HepG2 (cell line): ENCODE results near the gene NOS1AP. TPM values are rescaled to one million over a fixed set of nuclear protein-coding genes. Genes with fewer than 3 reads are reported as not detected.

Experiments used
- ATRX ChIP-seq: sonication (generic); formaldehyde crosslinking; IDR thresholded peaks from 2 replicates; pipeline ENCODE4 v1.4.0; 2020; ENCODE audit warnings: missing genetic modification reagents, borderline replicate concordance
- GABPB1 ChIP-seq: IDR thresholded peaks from 2 replicates; pipeline ENCODE4 v1.6.1; 2016; ENCODE audit warnings: mild to moderate bottlenecking, missing genetic modification reagents, moderate library complexity, missing compliant biosample characterization
- HDAC2 ChIP-seq: sonication (generic); formaldehyde crosslinking; IDR thresholded peaks from 2 replicates; pipeline ENCODE4 v1.4.0; 2020; ENCODE audit warnings: missing genetic modification reagents
- HMGA1 ChIP-seq: sonication (generic); formaldehyde crosslinking; conservative IDR thresholded peaks from 2 replicates; pipeline ENCODE4 v1.4.0; 2020; ENCODE audit warnings: missing genetic modification reagents
- JUNB ChIP-seq: sonication (generic); formaldehyde crosslinking; IDR thresholded peaks from 2 replicates; pipeline ENCODE4 v1.8.0; 2022; ENCODE audit warnings: missing genetic modification reagents, mild to moderate bottlenecking, borderline replicate concordance
- NBN ChIP-seq: fragments of 450-650 bp; conservative IDR thresholded peaks from 2 replicates; pipeline ENCODE4 v1.6.1; 2017
- NCOR1 ChIP-seq: fragments of 200-600 bp; sonication (generic); IDR thresholded peaks from 2 replicates; pipeline ENCODE4 v1.7.0; 2017; ENCODE audit warnings: antibody characterized with exemption, low read length, borderline replicate concordance
- POLR2AphosphoS2 ChIP-seq: IDR thresholded peaks from 2 replicates; pipeline ENCODE4 v1.6.1; 2011; ENCODE audit warnings: low read depth, low read length, improper control_type of control experiment
- SALL1 ChIP-seq: sonication (generic); formaldehyde crosslinking; IDR thresholded peaks from 2 replicates; pipeline ENCODE4 v1.8.0; 2022; ENCODE audit warnings: mild to moderate bottlenecking, missing genetic modification reagents
- SAP130 ChIP-seq: IDR thresholded peaks from 2 replicates; pipeline ENCODE4 v1.6.1; 2016; ENCODE audit warnings: low read depth
- SNAPC2 ChIP-seq: sonication (generic); formaldehyde crosslinking; IDR thresholded peaks from 2 replicates; pipeline ENCODE4 v1.8.1; 2022; ENCODE audit warnings: mild to moderate bottlenecking, missing genetic modification reagents
- TCF7 ChIP-seq: sonication (generic); IDR thresholded peaks from 2 replicates; pipeline ENCODE4 v1.6.1; 2016; ENCODE audit warnings: antibody characterized with exemption, low read depth
- ZNF232 ChIP-seq: sonication (generic); formaldehyde crosslinking; IDR thresholded peaks from 2 replicates; pipeline ENCODE4 v1.4.0; 2020; ENCODE audit warnings: missing genetic modification reagents, borderline replicate concordance
- ZNF274 ChIP-seq: sonication (generic); formaldehyde crosslinking; IDR thresholded peaks from 2 replicates; pipeline ENCODE4 v1.5.1; 2020; ENCODE audit warnings: mild to moderate bottlenecking, missing genetic modification reagents
- ZNF282 ChIP-seq: fragments of 450-650 bp; IDR thresholded peaks from 2 replicates; pipeline ENCODE4 v1.6.1; 2018; ENCODE audit not compliant: partially characterized antibody
- ZNF552 ChIP-seq: sonication (generic); formaldehyde crosslinking; IDR thresholded peaks from 2 replicates; pipeline ENCODE4 v1.9.0; 2022; ENCODE audit warnings: missing genetic modification reagents, mild to moderate bottlenecking, borderline replicate concordance
- ZNF557 ChIP-seq: sonication (generic); formaldehyde crosslinking; IDR thresholded peaks from 2 replicates; pipeline ENCODE4 v1.4.0; 2020; ENCODE audit warnings: missing genetic modification reagents
- ZSCAN31 ChIP-seq: sonication (generic); formaldehyde crosslinking; IDR thresholded peaks from 2 replicates; pipeline ENCODE4 v1.5.0; 2020; ENCODE audit warnings: low read depth, mild to moderate bottlenecking, missing genetic modification reagents
- polyA plus RNA-seq, 8 experiments: library from polyadenylated mRNA; depleted of rRNA in 3 of 8; stranded (reverse) in 7 of 8; unstranded in 1 of 8; fragments of >200 nt; fragmentation: Illumina TruSeq in 4 of 8; extraction: Trizol in 4 of 8; gene quantifications; 2 replicates each; pipeline versions ENCODE4 v1.2.1 to v1.2.3, GENCODE V29; 2011 to 2016; ENCODE audit warnings: low read depth in 4 of 8, missing spikeins in 1 of 8, mixed read lengths in 1 of 8; ENCODE audit not compliant: insufficient read depth in 1 of 8
- total RNA-seq, 5 experiments: library from RNA; depleted of rRNA; stranded (reverse); fragments of >200 nt; fragmentation: Illumina TruSeq; extraction: Trizol; gene quantifications; 2 replicates each; pipeline ENCODE4 v1.2.3, GENCODE V29; 2016; ENCODE audit warnings: low read depth in 1 of 5
- TF ChIP-seq, protein P1 (sequence below): sonication (generic); formaldehyde crosslinking; IDR thresholded peaks from 2 replicates; pipeline ENCODE4 v1.8.1; 2023; ENCODE audit warnings: missing genetic modification reagents, inconsistent platforms, borderline replicate concordance
- TF ChIP-seq, protein P2 (sequence below): sonication (generic); formaldehyde crosslinking; IDR thresholded peaks from 2 replicates; pipeline ENCODE4 v1.5.0; 2020; ENCODE audit warnings: missing genetic modification reagents
- TF ChIP-seq, protein P3 (sequence below): sonication (generic); formaldehyde crosslinking; IDR thresholded peaks from 2 replicates; pipeline ENCODE4 v1.9.0; 2022; ENCODE audit warnings: low read depth, missing genetic modification reagents
- TF ChIP-seq, protein P4 (sequence below): sonication (generic); formaldehyde crosslinking; IDR thresholded peaks from 2 replicates; pipeline ENCODE4 v1.4.0; 2020; ENCODE audit warnings: missing genetic modification reagents, borderline replicate concordance
- TF ChIP-seq, protein P5 (sequence below): fragments of 450-650 bp; IDR thresholded peaks from 2 replicates; pipeline ENCODE4 v1.6.1; 2017
- TF ChIP-seq, protein P6 (sequence below): sonication (generic); formaldehyde crosslinking; IDR thresholded peaks from 2 replicates; pipeline ENCODE4 v1.9.0; 2021; ENCODE audit warnings: missing genetic modification reagents, borderline replicate concordance

Gene NOS1AP
- total and polyA plus RNA-seq, 2 of the 13 experiments (the other 11 are each of a cell fraction or from before 2014, with no cell fraction given) = 2.0 to 3.3 TPM

DNA sequence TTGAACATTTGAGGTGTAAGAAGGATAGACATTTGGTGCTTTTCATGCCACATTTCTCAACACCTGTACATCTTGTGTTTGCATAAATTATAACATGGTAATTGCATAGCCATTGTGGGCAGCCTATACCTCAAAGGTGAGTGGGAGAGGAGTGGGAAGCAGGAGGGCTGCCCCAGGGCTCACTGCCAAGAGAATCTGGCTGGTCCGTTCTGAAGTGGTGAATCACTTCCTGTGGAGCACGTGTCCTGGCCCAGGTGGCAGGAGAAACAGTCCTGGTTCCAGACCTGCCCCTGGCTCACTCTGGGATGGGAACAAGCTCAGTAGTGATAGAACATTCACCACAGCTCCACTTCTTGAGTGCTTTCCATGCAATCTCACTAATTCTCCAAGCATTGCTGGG is 34.2 kb upstream of the NOS1AP start (continued):
- TF ChIP-seq TCF7 (no peak), ZSCAN31 (no peak), NCOR1 (no peak), SAP130 (peak; percentile 44; the same call in 1 of the 2 replicates), GABPB1 (CRISPR knock-in tag) (peak; percentile 38; the same call in 1 of the 2 replicates), SALL1 (no peak), ZNF552 (no peak), ATRX (no peak), HDAC2 (CRISPR knock-in tag) (no peak), ZNF282 (no peak), SNAPC2 (CRISPR knock-in tag) (no peak), ZNF274 (CRISPR knock-in tag) (no peak), ZNF232 (no peak), JUNB (CRISPR knock-in tag) (no peak), HMGA1 (CRISPR knock-in tag) (no peak), POLR2AphosphoS2 (no peak), NBN (no peak), ZNF557 (no peak)
- TF ChIP-seq, protein P1, sequence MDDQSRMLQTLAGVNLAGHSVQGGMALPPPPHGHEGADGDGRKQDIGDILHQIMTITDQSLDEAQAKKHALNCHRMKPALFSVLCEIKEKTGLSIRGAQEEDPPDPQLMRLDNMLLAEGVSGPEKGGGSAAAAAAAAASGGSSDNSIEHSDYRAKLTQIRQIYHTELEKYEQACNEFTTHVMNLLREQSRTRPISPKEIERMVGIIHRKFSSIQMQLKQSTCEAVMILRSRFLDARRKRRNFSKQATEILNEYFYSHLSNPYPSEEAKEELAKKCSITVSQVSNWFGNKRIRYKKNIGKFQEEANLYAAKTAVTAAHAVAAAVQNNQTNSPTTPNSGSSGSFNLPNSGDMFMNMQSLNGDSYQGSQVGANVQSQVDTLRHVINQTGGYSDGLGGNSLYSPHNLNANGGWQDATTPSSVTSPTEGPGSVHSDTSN (CRISPR knock-in tag) = no peak
- TF ChIP-seq, protein P2, sequence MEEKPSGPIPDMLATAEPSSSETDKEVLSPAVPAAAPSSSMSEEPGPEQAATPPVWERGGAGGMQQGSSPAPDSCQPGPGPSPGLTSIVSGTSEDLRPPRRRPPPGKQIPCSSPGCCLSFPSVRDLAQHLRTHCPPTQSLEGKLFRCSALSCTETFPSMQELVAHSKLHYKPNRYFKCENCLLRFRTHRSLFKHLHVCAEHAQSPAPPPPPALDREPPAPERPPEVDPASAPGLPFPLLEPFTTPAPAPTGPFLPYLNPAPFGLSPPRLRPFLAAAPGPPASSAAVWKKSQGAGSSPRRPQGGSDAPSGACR (CRISPR knock-in tag) = no peak
- TF ChIP-seq, protein P3, sequence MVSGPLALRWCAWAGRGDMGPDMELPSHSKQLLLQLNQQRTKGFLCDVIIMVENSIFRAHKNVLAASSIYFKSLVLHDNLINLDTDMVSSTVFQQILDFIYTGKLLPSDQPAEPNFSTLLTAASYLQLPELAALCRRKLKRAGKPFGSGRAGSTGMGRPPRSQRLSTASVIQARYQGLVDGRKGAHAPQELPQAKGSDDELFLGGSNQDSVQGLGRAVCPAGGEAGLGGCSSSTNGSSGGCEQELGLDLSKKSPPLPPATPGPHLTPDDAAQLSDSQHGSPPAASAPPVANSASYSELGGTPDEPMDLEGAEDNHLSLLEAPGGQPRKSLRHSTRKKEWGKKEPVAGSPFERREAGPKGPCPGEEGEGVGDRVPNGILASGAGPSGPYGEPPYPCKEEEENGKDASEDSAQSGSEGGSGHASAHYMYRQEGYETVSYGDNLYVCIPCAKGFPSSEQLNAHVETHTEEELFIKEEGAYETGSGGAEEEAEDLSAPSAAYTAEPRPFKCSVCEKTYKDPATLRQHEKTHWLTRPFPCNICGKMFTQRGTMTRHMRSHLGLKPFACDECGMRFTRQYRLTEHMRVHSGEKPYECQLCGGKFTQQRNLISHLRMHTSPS = no peak
- TF ChIP-seq, protein P4, sequence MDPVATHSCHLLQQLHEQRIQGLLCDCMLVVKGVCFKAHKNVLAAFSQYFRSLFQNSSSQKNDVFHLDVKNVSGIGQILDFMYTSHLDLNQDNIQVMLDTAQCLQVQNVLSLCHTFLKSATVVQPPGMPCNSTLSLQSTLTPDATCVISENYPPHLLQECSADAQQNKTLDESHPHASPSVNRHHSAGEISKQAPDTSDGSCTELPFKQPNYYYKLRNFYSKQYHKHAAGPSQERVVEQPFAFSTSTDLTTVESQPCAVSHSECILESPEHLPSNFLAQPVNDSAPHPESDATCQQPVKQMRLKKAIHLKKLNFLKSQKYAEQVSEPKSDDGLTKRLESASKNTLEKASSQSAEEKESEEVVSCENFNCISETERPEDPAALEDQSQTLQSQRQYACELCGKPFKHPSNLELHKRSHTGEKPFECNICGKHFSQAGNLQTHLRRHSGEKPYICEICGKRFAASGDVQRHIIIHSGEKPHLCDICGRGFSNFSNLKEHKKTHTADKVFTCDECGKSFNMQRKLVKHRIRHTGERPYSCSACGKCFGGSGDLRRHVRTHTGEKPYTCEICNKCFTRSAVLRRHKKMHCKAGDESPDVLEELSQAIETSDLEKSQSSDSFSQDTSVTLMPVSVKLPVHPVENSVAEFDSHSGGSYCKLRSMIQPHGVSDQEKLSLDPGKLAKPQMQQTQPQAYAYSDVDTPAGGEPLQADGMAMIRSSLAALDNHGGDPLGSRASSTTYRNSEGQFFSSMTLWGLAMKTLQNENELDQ (CRISPR knock-in tag) = no peak
- TF ChIP-seq, protein P5, sequence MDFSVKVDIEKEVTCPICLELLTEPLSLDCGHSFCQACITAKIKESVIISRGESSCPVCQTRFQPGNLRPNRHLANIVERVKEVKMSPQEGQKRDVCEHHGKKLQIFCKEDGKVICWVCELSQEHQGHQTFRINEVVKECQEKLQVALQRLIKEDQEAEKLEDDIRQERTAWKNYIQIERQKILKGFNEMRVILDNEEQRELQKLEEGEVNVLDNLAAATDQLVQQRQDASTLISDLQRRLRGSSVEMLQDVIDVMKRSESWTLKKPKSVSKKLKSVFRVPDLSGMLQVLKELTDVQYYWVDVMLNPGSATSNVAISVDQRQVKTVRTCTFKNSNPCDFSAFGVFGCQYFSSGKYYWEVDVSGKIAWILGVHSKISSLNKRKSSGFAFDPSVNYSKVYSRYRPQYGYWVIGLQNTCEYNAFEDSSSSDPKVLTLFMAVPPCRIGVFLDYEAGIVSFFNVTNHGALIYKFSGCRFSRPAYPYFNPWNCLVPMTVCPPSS = no peak
- TF ChIP-seq, protein P6, sequence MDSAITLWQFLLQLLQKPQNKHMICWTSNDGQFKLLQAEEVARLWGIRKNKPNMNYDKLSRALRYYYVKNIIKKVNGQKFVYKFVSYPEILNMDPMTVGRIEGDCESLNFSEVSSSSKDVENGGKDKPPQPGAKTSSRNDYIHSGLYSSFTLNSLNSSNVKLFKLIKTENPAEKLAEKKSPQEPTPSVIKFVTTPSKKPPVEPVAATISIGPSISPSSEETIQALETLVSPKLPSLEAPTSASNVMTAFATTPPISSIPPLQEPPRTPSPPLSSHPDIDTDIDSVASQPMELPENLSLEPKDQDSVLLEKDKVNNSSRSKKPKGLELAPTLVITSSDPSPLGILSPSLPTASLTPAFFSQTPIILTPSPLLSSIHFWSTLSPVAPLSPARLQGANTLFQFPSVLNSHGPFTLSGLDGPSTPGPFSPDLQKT = no peak
